Upper lobe of left lung (tissue), 6 donors: ENCODE results near the gene NCK2. TPM values are rescaled to one million over a fixed set of nuclear protein-coding genes. Genes with fewer than 3 reads are reported as not detected.

ENCODE experiments used
- ATAC-seq, 2 donors: fragments of 200-7000 bp; cut with Tn5 transposase; one replicate each; pipeline ENCODE4 v1.9.1; 2022; ENCODE audit warnings: mild to moderate bottlenecking in 2 of 2, moderate library complexity in 2 of 2; ENCODE audit not compliant: low FRiP score in 2 of 2
- DNase-seq, 2 donors: peaks; one replicate each; pipeline ENCODE4 v3.0.0-alpha.2; 2019 to 2020
- H3K27ac ChIP-seq, 4 donors: fragments of 200-600 bp; sonication (generic); one replicate each; pipeline ENCODE4 v1.5.1; 2016 to 2019
- H3K27me3 ChIP-seq, 4 donors: fragments of 200-600 bp; sonication (generic); one replicate each; pipeline ENCODE4 v1.5.1; 2017 to 2019
- H3K36me3 ChIP-seq, 4 donors: fragments of 200-600 bp; sonication (generic); one replicate each; pipeline ENCODE4 v1.5.1; 2016 to 2019
- H3K4me1 ChIP-seq, 4 donors: fragments of 200-600 bp; sonication (generic); one replicate each; pipeline ENCODE4 v1.5.1; 2018 to 2019
- H3K4me3 ChIP-seq, 4 donors: fragments of 200-600 bp; sonication (generic); one replicate each; pipeline ENCODE4 v1.5.1; 2017 to 2019; ENCODE audit warnings: mild to moderate bottlenecking in 2 of 4, moderate library complexity in 1 of 4
- H3K9me3 ChIP-seq, 4 donors: fragments of 200-600 bp; sonication (generic); one replicate each; pipeline ENCODE4 v1.5.1; 2018 to 2019
- CTCF ChIP-seq, 6 experiments: fragments of 450-650 bp in 4 of 6; fragments of 200-600 bp in 2 of 6; sonication (generic) in 2 of 6; IDR thresholded peaks; one replicate each; pipeline ENCODE4 v1.5.1; 2016 to 2019; ENCODE audit warnings: antibody characterized with exemption in 6 of 6
- EP300 ChIP-seq, 4 donors: sonication (generic); formaldehyde crosslinking; IDR thresholded peaks; one replicate each; pipeline ENCODE4 v1.5.1; 2017; ENCODE audit warnings: antibody characterized with exemption in 4 of 4, control low read depth in 2 of 4
- POLR2A ChIP-seq, 4 donors: fragments of 450-650 bp; IDR thresholded peaks; one replicate each; pipeline ENCODE4 v1.5.1; 2016 to 2017; ENCODE audit warnings: antibody characterized with exemption in 4 of 4, mild to moderate bottlenecking in 2 of 4
- POLR2AphosphoS5 ChIP-seq, 2 donors: sonication (generic); formaldehyde crosslinking; IDR thresholded peaks; one replicate each; pipeline ENCODE4 v1.5.1; 2017; ENCODE audit warnings: antibody characterized with exemption in 2 of 2
- WGBS, 2 donors: methylation state at CpG; one replicate each; pipeline ENCODE4 v1.1.5; 2017 to 2018; 5-methylcytosine and 5-hydroxymethylcytosine counted together
- total RNA-seq, 6 donors: library from RNA; depleted of rRNA in 4 of 6; stranded (reverse); fragments of >200 nt in 4 of 6; gene quantifications; one replicate each; pipeline versions ENCODE4 v1.1.0 to v1.2.1, GENCODE V29; 2016 to 2021
- donor health status: DM: no; HTN: no; CAD: no; lungs with moderate emphysema.
- donor health status: DM: no; HTN: yes; CAD: no; lungs with severe emphysema.

NCK2 gene
- total RNA-seq, 6 donors from 2014 or later, result 29.3 to 48.6 (median 37.9) TPM

- no peaks in the 10 kb centered on the region for H3K36me3 ChIP-seq
- WGBS, 2 donors, result 88 to 93% methylated on average over 6 of the region's 6 CpGs
- TF ChIP-seq POLR2A (IDR thresholded peaks at IDR 0.05) (no peak), POLR2AphosphoS5 (IDR thresholded peaks at IDR 0.05) (no peak), CTCF (IDR thresholded peaks at IDR 0.05) (no peak), EP300 (IDR thresholded peaks at IDR 0.05) (no peak)
Observed at GRCh38 chr2:105778080-105778607, 33.4 kb downstream of the NCK2 start.

GRCh38 chr2:105779394-105779793 is 34.7 kb downstream of the NCK2 start:
- H3K27ac ChIP-seq, result no peak overlapping the region
- H3K9me3 ChIP-seq, result no peaks in the 10 kb centered on the region
- H3K4me3 ChIP-seq, result no peak overlapping the region
- DNase-seq (no peak), ATAC-seq (no peak)
- H3K36me3 ChIP-seq, result no peaks in the 10 kb centered on the region
- no peaks in the 10 kb centered on the region for H3K27me3 ChIP-seq
- WGBS, 2 donors, result 65 to 72% methylated on average over 5 of the region's 5 CpGs
- H3K4me1 ChIP-seq, result peaks cover 35 to 61% (median 41%) of the 10 kb centered on the region in 4 donors
- TF ChIP-seq CTCF (IDR thresholded peaks at IDR 0.05) (no peak), POLR2A (IDR thresholded peaks at IDR 0.05) (no peak), EP300 (IDR thresholded peaks at IDR 0.05) (no peak), POLR2AphosphoS5 (IDR thresholded peaks at IDR 0.05) (no peak)

More at GRCh38 chr2:105778080-105778607, 33.4 kb downstream of the NCK2 start:
- no peak for DNase-seq
- ATAC-seq, result no peak
- no peak overlapping the region for H3K27ac ChIP-seq
- H3K27me3 ChIP-seq, result no peaks in the 10 kb centered on the region
- H3K9me3 ChIP-seq, result no peaks in the 10 kb centered on the region
- peaks cover 36 to 59% (median 42%) of the 10 kb centered on the region in 4 donors for H3K4me1 ChIP-seq
- H3K4me3 ChIP-seq, result no peak overlapping the region

GRCh38 chr2:105780606-105781005 is 35.9 kb downstream of the NCK2 start:
- WGBS, 2 donors, result 55 to 61% methylated on average over 5 of the region's 5 CpGs
- no peak overlapping the region for H3K27ac ChIP-seq
- no peak for ATAC-seq

GRCh38 chr2:105781274-105781978 is 36.7 kb downstream of the NCK2 start:
- ATAC-seq, result no peak
- H3K27me3 ChIP-seq, result no peaks in the 10 kb centered on the region
- H3K27ac ChIP-seq, result no peak overlapping the region
- H3K4me1 ChIP-seq, result peaks cover 24 to 46% (median 31%) of the 10 kb centered on the region in 4 donors
- DNase-seq, result no peak
- no peaks in the 10 kb centered on the region for H3K36me3 ChIP-seq
- TF ChIP-seq POLR2AphosphoS5 (IDR thresholded peaks at IDR 0.05), result no peak
- no peak for TF ChIP-seq CTCF (IDR thresholded peaks at IDR 0.05)
- no peak for TF ChIP-seq POLR2A (IDR thresholded peaks at IDR 0.05)
- TF ChIP-seq EP300 (IDR thresholded peaks at IDR 0.05), result no peak
- no peak overlapping the region for H3K4me3 ChIP-seq
- 83 to 85% methylated on average over 10 of the region's 10 CpGs for WGBS, 2 donors
- H3K9me3 ChIP-seq, result no peaks in the 10 kb centered on the region

More at GRCh38 chr2:105780606-105781005, 35.9 kb downstream of the NCK2 start:
- TF ChIP-seq CTCF (IDR thresholded peaks at IDR 0.05), result no peak
- no peak for TF ChIP-seq POLR2A (IDR thresholded peaks at IDR 0.05)
- TF ChIP-seq EP300 (IDR thresholded peaks at IDR 0.05), result no peak
- no peak for TF ChIP-seq POLR2AphosphoS5 (IDR thresholded peaks at IDR 0.05)
- DNase-seq, result no peak
- no peak overlapping the region for H3K4me3 ChIP-seq
- no peaks in the 10 kb centered on the region for H3K9me3 ChIP-seq
- no peaks in the 10 kb centered on the region for H3K27me3 ChIP-seq
- H3K4me1 ChIP-seq, result peaks cover 31 to 50% (median 37%) of the 10 kb centered on the region in 4 donors
- no peaks in the 10 kb centered on the region for H3K36me3 ChIP-seq
